Aorta (tissue), 5 donors: ENCODE results near the gene PHF20. TPM values are rescaled to one million over a fixed set of nuclear protein-coding genes. Genes with fewer than 3 reads are reported as not detected.
A peak's percentile ranks its signal among the peaks of the same experiment; 100 is the strongest.

Source experiments
- ATAC-seq: fragments of 200-7000 bp; cut with Tn5 transposase; one replicate; pipeline ENCODE4 v1.9.1; 2022; ENCODE audit warnings: moderate library complexity; ENCODE audit not compliant: low FRiP score
- DNase-seq, 2 donors: peaks; one replicate each; pipeline ENCODE4 v3.0.0-alpha.2; 2020
- H3K27ac ChIP-seq, 2 donors: one replicate each; pipeline ENCODE4 v1.5.1; 2013; ENCODE audit warnings: low read length in 2 of 2, mild to moderate bottlenecking in 2 of 2, moderate library complexity in 2 of 2, control low read depth in 1 of 2, inconsistent platforms in 1 of 2, low read depth in 1 of 2
- H3K27me3 ChIP-seq, 2 donors: one replicate each; pipeline ENCODE4 v1.6.1; 2013; ENCODE audit warnings: control low read depth in 1 of 2, low read length in 1 of 2, mild to moderate bottlenecking in 1 of 2, moderate library complexity in 1 of 2; ENCODE audit not compliant: insufficient read depth in 2 of 2, control insufficient read depth in 1 of 2
- H3K36me3 ChIP-seq, 2 donors: one replicate each; pipeline ENCODE4 v1.6.1; 2013; ENCODE audit warnings: control low read depth in 1 of 2, low read length in 1 of 2, mild to moderate bottlenecking in 1 of 2; ENCODE audit not compliant: insufficient read depth in 2 of 2, control insufficient read depth in 1 of 2
- H3K4me1 ChIP-seq, 2 donors: one replicate each; pipeline ENCODE4 v1.6.1; 2013; ENCODE audit warnings: low read length in 2 of 2, control low read depth in 1 of 2, mild to moderate bottlenecking in 1 of 2, moderate library complexity in 1 of 2; ENCODE audit not compliant: insufficient read depth in 2 of 2, control insufficient read depth in 1 of 2
- H3K4me3 ChIP-seq, 2 donors: one replicate each; pipeline ENCODE4 v1.5.1; 2013; ENCODE audit warnings: low read length in 2 of 2, control low read depth in 1 of 2, mild to moderate bottlenecking in 1 of 2
- H3K9me3 ChIP-seq: one replicate; pipeline ENCODE4 v1.6.1; 2013; ENCODE audit warnings: mild to moderate bottlenecking, low read length; ENCODE audit not compliant: control insufficient read depth
- WGBS, 2 donors: extraction: QIAGEN DNeasy Blood & Tissue Kit; methylation state at CpG; one replicate each; pipeline ENCODE4 v1.1.7; 2013; 5-methylcytosine and 5-hydroxymethylcytosine counted together
- intact Hi-C, 2 donors: fragments of 100-400 bp; cut with DNase I; formaldehyde crosslinking; loops; one replicate each; pipeline versions ENCODE4 v1.14.2 to v1.15.0; 2022
- polyA plus RNA-seq, 2 donors: library from polyadenylated mRNA; stranded (reverse); fragments of 200-250 nt; gene quantifications; one replicate each; pipeline ENCODE4 v1.2.3, GENCODE V29; 2013
- total RNA-seq, 2 donors: library from RNA; stranded (reverse); fragmentation: NEBNext Ultra II Directional; extraction: Animal tissue kit (Norgen Biotek cat#: 25700); gene quantifications; one replicate each; pipeline ENCODE4 v1.2.1, GENCODE V29; 2021
- donor health status: healthy with polysubstance abuse.
- donor health status: Bipolar disorder and iron deficiency.
- donor health status: DM: no; HTN: no; CAD: no.
- donor health status: DM: no; HTN: no; CAD: no.
- donor health status: DM: yes; HTN: yes; CAD: no.

PHF20 gene
- total and polyA plus RNA-seq, 4 donors, result 17.1 to 64.4 (median 40.8) TPM

- Histone ChIP-seq H3K9me3 (no peaks in the 10 kb centered on the region), H3K4me3 (no peak overlapping the region), H3K36me3 (no peaks in the 10 kb centered on the region), H3K27me3 (no peaks in the 10 kb centered on the region), H3K27ac (no peak overlapping the region), H3K4me1 (no peaks in the 10 kb centered on the region)
- ATAC-seq (no peak), DNase-seq (no peak)
- 70 to 73% methylated on average over 5 of the region's 5 CpGs for WGBS, 2 donors
- intact Hi-C loops, result no loop called here
These were observed 207.7 kb downstream of the PHF20 start for GRCh38 chr20:35979544-35979943.

- Histone ChIP-seq H3K27me3 (no peaks in the 10 kb centered on the region), H3K36me3 (no peaks in the 10 kb centered on the region), H3K9me3 (no peaks in the 10 kb centered on the region), H3K4me1 (no peaks in the 10 kb centered on the region), H3K4me3 (no peak overlapping the region), H3K27ac (no peak overlapping the region)
- intact Hi-C loops, result no loop called here
- 71 to 74% methylated on average over 3 of the region's 3 CpGs for WGBS, 2 donors
- DNase-seq, result no peak
- ATAC-seq, result no peak
These were observed 210.2 kb downstream of the PHF20 start for GRCh38 chr20:35981969-35982368.

GRCh38 chr20:35984382-35984781 lies 212.6 kb downstream of the PHF20 start:
- no peak overlapping the region for H3K4me3 ChIP-seq
- no peaks in the 10 kb centered on the region for H3K9me3 ChIP-seq
- ATAC-seq (no peak), DNase-seq (no peak)
- H3K27ac ChIP-seq, result no peak overlapping the region
- H3K36me3 ChIP-seq, result no peaks in the 10 kb centered on the region
- WGBS, 2 donors, result 77 to 82% methylated on average over 6 of the region's 6 CpGs
- H3K27me3 ChIP-seq, result no peaks in the 10 kb centered on the region
- intact Hi-C loops, result no loop called here
- H3K4me1 ChIP-seq, result no peaks in the 10 kb centered on the region

DNA sequence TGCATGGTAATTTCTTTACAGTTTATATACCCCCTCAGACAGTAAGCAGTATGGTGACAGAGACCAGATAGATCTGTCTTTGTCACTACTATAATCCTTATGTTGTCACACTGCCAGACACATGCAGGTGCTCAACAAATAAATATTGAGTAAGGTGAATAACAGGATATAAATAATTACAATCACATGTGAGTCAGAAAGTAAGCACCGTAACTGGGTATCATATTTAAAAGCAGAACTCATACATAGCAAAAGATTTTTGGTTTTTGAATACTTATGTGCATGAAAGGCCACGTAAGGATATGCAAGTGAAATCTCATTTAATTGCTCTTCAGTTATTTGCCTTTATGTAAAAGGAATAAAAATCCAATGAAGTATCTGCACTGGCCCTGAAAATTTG lies 214.0 kb downstream of the PHF20 start:
- no peaks in the 10 kb centered on the region for H3K9me3 ChIP-seq
- DNase-seq (no peak), ATAC-seq (no peak)
- intact Hi-C loops, result no loop called here
- WGBS, 2 donors, result 81 to 83% methylated on average over 2 of the region's 2 CpGs
- no peaks in the 10 kb centered on the region for H3K36me3 ChIP-seq
- H3K27ac ChIP-seq, result no peak overlapping the region
- no peaks in the 10 kb centered on the region for H3K27me3 ChIP-seq
- H3K4me3 ChIP-seq, result no peak overlapping the region
- H3K4me1 ChIP-seq, result no peaks in the 10 kb centered on the region

- no peaks in the 10 kb centered on the region for H3K27me3 ChIP-seq
- ATAC-seq (no peak), DNase-seq (no peak)
- no peaks in the 10 kb centered on the region for H3K36me3 ChIP-seq
- intact Hi-C loops, result no loop called here
- H3K27ac ChIP-seq, result no peak overlapping the region
- WGBS, 2 donors, result 80 to 83% methylated on average over 2 of the region's 2 CpGs
- H3K4me1 ChIP-seq, result no peaks in the 10 kb centered on the region
- H3K9me3 ChIP-seq, result no peaks in the 10 kb centered on the region
- no peak overlapping the region for H3K4me3 ChIP-seq
These were observed 217.2 kb downstream of the PHF20 start for GRCh38 chr20:35988910-35989463.

- H3K27me3 ChIP-seq, result no peaks in the 10 kb centered on the region
- intact Hi-C loops, result loop anchor here in 1 of 2 donors (5.0 to 10.0 kb wide), 2 partner anchors 74 to 211 kb away; no protein-coding TSS in a partner anchor
- no peaks in the 10 kb centered on the region for H3K4me1 ChIP-seq
- no peak overlapping the region for H3K27ac ChIP-seq
- ATAC-seq (no peak), DNase-seq (no peak)
- H3K9me3 ChIP-seq, result no peaks in the 10 kb centered on the region
- no peaks in the 10 kb centered on the region for H3K36me3 ChIP-seq
- WGBS, 2 donors, result 21 to 22% methylated on average over 3 of the region's 3 CpGs
- H3K4me3 ChIP-seq, result no peak overlapping the region
These were observed 219.4 kb downstream of the PHF20 start for GRCh38 chr20:35991142-35991771.

GRCh38 chr20:35992713-35993335 lies 221.0 kb downstream of the PHF20 start:
- no peak overlapping the region for H3K27ac ChIP-seq
- H3K36me3 ChIP-seq, result no peaks in the 10 kb centered on the region
- H3K9me3 ChIP-seq, result no peaks in the 10 kb centered on the region
- 1 to 3% methylated on average over 6 of the region's 6 CpGs for WGBS, 2 donors
- intact Hi-C loops, result loop anchor here in 1 of 2 donors (5.0 to 10.0 kb wide), 2 partner anchors 72 to 209 kb away; no protein-coding TSS in a partner anchor
- H3K4me3 ChIP-seq, result no peak overlapping the region
- no peak for DNase-seq
- ATAC-seq, result peak; percentile 82
- H3K4me1 ChIP-seq, result no peaks in the 10 kb centered on the region
- H3K27me3 ChIP-seq, result no peaks in the 10 kb centered on the region

GRCh38 chr20:35994994-35995453 lies 223.2 kb downstream of the PHF20 start:
- DNase-seq, result peak; percentile 89 to 94
- no peaks in the 10 kb centered on the region for H3K4me1 ChIP-seq
- no peak overlapping the region for H3K27ac ChIP-seq
- 5% methylated on average over 6 of the region's 6 CpGs for WGBS, 2 donors
- ATAC-seq, result peak; percentile 92
- intact Hi-C loops, result loop anchor here (1.0 to 10.0 kb wide), 4 partner anchors 70 to 207 kb away; no protein-coding TSS in a partner anchor
- H3K27me3 ChIP-seq, result no peaks in the 10 kb centered on the region
- no peak overlapping the region for H3K4me3 ChIP-seq
- H3K9me3 ChIP-seq, result no peaks in the 10 kb centered on the region
- no peaks in the 10 kb centered on the region for H3K36me3 ChIP-seq
